ELF-1 (cell line): ENCODE results near the gene EIF1B.

ENCODE experiments used
- DNase-seq: peaks from one replicate; pipeline ENCODE4 v3.0.0-alpha.2; 2016; ENCODE audit warnings: low read depth, low spot score

Gene EIF1B

DNA sequence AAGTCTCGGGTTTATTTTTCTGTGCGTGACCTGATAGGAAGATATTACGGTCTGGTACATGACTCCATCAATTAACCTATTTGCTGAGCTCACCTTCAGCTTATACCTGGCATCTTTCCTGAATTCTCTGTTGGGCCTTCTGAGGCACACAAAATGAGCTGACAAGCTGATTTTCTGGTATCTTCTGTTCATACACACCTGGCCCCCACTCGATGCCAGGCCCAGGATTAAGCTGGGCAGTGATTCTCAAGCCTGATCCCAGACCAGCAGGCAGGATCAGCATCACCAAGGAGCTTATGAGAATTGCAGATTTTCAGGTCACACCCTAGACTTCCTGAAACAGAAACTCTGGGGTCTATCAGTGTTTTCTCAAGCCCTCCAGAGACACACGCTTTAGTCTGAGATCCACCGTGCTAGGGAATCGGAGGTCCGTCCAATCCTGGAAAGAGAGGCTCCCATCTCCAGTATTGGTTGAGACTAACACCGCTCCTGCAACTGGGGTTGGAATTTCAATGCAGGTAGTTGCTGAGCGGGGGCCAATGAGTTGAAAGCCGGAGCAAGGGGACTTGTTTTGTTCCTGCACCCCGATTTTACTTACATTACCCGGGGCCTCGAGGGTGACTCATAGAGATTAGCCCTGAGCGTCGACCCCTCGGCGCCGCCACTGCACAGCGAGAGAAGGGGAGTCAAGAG, 636 bp upstream of the EIF1B start:
- no peak for DNase-seq

DNA sequence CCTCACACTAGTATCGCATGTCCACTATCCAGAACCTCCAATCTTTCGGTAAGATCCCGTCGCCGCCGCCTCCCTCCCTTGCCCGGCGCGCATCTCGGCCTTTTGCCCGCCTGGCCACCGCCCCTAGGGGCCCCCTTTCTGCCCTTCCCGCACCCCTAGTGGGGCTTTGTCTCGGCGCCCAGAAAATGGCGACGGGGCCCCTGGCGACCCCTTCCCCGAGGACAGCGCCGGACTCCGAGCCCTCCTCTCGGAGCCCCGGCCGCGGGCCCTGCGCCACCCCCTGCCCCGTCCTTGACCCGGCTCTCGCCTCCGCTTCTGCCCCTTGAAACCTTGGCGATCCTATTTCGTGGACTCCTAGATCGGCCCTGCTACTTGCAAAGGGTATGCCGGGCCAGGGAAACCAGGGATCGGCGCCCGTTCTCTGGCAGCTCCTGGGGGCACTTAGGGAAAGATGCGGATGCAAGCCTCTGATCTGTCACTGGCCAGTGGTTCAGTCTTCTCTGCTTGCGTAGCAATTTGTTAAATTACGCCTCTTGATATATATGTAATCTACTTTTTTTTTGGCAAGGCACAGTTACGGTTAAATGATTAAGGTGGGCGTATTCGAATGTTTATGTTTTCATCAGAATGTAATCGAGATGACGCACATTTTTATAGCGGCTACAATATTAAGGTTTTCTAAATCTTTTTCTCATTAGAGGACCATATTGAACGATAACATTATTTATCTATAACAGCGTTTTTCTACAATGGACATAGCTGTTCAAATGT, 603 bp downstream of the EIF1B start:
- DNase-seq = no peak

DNA sequence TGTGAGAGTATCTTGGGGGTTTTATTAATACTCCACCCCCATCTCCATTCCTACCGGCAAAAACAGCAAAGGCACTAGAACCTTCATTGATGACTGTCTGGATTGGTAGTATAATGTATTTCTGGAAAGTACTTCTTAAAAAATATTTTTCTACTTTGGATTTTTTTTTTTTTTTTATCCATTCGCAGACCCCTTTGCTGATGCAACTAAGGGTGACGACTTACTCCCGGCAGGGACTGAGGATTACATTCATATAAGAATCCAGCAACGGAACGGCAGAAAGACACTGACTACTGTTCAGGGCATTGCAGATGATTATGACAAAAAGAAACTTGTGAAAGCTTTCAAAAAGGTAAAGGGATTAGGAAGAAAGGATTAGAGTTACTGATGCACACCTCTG, 1.2 kb downstream of the EIF1B start:
- no peak for DNase-seq

DNA sequence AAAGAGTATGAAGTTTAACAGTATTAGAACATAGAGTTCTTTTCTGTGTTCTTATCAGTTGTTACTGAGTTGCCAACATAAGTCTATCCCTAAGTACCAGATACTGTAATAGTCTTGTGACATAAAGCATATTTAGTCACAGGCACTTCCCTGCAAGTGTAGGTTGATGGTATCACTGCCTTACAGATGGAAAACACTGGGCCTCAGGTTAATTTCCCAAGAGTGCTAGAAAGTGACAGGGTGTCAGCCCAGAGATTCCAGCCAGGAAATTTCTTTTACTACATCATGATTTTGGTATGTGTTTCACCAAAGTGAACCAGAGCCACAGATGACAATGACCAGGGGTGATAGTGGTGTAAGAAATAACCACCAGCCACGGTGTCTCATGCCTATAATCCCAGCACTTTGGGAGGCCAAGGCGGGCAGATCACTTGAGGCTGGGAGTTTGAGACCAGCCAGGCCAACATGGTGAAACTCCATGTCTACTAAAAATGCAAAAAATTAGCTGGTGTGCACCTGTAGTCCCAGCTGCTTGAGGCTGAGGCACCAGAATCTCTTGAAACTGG, 3.2 kb downstream of the EIF1B start:
- no peak for DNase-seq

DNA sequence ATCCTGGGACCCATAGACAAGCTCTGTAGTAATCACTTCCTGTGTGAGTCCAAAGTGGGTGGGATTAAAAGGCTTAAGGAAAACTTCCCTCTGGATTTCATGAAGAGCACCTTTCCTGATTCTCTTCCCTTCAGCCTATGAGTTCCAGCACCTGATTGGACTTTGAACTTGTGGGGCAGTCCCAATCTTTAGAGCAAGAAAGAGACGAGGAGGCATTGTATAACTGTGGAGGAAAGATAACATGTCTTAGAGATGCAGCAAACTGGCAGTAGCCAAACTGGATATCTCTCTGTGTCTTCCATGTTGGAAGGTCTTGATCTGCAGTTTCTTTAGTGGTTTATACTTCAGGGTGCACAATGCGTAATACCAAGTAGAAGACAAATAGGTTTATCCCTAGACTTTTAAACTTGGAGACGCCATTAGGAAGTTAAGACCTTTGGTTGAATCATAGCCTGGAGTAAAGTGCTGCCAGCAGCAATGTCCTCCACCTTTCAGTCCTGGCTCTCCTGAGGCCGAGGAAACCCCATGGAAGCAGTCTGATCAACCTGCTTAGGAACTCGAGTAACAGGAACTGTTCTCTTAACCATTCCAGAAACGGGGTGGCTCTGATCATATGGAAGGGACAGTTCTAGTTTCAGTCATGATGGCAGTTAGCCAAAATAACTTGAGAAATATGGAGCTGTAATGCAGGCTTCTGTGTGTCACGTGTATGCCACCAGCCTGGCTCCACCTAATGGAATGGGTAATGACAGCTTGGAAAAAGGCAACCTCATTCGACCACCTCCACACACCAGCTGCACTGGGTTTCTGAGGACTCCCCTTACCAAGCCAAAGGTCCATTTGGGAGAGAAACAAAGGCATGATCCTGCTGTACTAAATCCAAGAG, 4.7 kb downstream of the EIF1B start:
- DNase-seq = no peak

DNA sequence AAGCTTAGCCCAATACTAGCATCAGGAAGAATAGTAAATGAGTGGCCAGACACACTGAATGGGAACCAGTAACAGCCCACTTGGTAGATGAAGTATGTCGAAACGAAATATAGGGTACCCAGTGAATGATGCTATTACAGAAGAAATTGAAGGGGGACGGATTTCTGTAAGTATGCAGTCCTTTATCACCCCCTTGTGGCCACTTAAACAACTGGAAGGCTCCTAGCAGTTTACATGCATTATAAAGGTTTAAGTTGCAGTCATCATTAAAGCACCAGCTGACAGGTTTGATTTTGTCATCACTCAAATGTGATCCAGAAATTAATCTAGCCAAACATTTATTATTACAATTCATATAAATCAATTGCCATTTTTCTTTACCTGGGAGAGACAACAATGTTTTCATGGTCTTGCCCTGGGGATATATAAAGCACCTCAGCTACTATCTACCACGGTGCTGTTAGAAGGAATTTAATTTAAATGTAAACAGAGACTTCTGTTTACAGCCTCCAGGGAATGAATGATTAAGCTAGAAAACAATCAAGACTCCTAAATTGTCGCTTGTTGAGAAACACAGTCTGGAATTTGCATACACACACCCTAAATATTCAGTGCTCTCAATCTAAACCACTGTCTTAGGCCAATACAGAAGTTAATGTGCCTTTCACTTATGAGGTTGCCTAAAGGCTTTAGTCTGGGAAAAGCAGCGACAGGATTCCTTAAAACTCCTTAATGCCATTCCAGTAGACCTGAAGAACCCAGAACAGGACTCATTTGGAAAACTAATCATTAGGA, 7.8 kb downstream of the EIF1B start:
- peak; percentile 62 for DNase-seq

DNA sequence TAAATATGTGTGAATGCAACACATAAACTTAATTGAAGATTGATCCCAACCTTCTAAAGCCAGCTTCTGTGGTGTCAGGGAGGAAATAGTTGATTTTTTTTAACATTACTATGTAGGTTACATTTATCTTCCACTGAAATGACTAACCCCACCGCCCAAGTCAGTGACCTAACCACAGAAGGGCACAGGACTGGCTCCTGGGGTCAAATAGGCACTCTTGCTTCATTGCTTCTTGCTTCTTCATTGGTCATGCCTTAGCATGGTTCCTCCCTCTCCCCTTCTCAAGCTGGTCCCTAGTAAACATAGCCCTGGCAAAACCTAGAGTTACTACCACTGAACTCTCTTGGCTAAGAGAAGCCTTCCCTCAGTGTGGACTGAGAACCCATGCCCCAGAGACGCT, 12.3 kb downstream of the EIF1B start:
- no peak for DNase-seq

DNA sequence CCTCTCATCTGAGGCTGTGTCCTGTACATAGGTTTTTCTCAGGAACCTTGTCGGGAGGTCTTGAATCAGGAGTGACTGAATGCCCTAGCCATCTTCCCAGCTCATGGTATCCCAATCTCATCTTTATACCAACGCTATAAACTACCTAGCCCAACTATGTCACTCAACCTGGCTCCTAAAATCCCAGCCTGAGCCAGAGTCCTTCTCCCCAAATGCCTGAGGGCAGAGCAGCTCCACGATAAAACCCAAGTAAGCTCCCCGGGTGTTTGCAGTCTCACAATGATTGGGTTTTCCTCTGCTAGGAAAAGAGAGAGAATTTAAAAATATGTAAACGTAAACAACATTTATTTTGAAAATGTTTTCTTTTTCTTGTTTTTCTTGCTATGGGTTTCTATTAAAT, 14.4 kb downstream of the EIF1B start:
- peak; percentile 51 for DNase-seq

DNA sequence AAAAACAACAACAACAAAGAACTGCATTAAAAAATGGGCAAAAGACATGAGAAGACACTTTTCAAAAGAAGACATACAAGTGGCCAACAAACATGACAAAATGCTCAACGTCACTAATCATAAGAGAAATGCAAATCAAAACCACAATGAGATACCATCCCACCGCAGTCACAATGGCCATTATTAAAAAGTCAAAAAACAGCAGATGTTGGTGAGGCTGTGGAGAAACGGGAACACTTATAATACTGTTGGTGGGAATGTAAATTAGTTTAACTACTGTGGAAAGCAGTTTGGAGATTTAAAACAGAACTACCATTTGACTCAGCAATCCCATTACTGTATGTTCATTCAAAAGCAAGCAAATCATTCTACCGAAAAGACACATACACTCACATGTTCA, 15.1 kb downstream of the EIF1B start:
- DNase-seq = no peak

DNA sequence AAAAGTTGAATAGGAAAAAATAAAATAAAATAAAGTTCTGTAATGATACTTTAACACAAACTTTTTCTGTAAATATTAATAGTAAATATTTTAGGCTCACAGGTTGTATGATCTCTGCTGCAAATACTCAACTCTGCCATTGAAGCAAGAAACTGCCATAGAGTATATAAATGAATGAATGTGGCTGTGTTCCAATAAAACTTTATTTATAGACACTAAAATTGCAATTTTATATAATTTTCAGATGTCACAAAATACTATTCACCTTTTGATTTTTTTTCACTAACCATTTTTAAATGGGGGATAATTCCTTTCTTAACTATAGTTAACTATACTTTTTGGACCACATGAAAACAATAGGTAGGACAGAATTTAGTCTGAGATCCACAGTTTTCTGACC, 16.0 kb downstream of the EIF1B start:
- DNase-seq = no peak

DNA sequence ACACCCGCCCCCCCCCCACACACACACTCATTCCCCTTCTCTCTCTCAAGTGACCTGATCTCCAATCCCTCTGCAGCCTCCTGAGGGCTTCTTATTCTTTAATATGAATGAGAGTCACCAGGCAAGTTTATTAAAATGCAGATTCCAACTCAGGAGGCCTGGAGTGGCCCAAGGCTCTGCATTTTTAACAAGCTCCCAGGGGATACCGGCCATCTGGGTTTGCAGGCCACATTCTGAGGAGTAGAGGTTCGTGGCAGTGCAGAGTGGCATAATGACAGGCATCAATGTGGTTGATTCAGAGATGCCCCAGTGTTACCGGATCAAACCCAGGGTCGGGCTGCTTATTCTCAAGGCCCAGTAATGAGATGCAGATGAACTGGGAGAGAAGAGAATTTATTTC, 18.9 kb downstream of the EIF1B start:
- DNase-seq = peak; percentile 25

DNA sequence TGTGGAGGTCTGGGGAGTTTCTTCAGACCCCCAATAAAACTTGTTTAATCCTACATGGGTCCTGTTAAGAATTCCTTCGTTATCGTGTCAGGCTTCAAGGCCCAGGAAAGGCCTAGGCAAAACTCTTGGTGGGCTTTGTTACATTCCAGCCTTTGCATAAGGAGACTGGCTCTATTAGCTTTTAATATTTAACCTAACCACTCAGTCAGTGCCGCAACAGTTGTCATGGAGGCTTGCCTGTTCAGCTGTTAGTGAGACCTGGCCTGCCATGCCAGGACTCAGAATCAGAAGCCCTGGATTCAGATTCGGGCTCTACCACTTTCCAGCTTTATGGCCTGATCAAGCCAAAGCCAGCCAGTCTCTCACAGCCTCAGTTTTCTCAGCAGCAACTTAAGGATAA, 19.6 kb downstream of the EIF1B start:
- DNase-seq = peak; percentile 49

DNA sequence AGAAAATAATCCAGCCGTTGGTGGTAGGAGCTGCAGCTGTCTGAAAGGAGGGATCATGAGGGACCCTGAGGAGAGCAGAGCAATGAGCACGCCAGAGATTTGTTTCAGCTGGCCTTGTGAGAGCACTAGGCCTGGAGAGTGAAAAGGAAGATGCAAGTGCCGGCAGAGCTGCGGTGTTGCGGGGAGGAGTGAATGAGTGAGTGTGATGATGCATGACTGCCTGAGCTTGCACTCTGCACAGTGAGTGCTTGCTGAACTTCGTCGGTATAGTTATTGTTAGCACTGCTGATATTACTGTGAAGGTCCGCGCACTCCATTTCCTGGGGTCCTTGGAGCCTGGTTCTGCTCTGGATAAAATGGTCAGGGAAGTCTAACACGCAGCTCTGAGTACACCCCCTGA, 23.2 kb downstream of the EIF1B start:
- no peak for DNase-seq

DNA sequence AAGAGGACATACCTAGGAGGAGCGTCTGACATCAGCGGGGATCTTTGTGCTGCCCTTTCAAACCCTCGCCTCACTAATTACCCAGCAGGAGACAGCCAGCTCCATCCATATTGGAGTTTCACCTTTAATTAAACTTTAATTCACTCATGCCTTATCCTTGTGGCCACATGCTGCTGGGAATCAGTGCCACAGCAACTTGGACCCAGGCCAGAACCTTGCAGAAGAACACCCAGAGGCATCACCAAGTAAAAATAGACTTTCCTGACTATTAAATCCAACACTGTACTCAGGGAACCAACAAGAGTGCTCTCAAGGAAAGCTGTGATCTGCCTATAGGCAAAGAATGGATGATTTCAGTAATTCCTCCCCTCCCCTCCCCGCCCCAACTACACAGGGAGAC, 23.9 kb downstream of the EIF1B start:
- no peak for DNase-seq

DNA sequence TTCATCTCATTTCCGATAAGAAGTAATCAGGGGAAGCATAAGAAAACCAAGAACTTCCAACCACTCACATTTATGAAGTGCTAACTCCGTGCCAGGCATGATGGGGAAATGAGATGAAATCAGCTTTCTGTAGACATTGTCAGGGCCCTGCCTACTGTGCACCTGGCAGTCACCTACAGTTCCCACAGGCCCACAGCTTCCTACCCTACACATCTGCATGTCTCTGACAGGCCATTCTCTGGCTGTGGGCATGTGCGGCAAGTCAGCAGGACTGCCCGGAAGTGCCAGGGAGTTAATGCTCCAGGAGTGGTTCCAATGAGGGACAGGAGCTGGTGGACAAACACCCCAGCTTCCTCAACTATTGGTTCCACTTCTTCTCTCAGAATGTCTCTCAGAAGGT, 24.3 kb downstream of the EIF1B start:
- DNase-seq = no peak

DNA sequence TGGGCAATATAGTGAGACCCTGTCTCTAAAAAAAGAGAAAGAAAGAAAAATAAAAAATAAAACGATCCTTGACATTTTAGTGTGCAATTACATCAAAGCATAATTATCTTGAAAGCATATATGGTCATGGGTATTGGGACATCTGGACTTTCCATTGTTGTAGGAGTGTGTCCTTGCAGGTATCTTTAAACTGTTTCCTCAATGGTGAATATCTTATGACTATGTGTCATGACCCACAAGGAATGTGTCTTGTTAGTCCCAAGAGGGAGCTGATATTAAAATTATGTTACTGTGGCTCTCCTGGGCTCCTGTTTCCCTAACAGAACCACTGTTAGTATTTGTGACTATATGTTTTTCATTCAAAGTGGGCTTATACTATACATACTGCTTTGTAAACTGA, 26.6 kb downstream of the EIF1B start:
- no peak for DNase-seq

DNA sequence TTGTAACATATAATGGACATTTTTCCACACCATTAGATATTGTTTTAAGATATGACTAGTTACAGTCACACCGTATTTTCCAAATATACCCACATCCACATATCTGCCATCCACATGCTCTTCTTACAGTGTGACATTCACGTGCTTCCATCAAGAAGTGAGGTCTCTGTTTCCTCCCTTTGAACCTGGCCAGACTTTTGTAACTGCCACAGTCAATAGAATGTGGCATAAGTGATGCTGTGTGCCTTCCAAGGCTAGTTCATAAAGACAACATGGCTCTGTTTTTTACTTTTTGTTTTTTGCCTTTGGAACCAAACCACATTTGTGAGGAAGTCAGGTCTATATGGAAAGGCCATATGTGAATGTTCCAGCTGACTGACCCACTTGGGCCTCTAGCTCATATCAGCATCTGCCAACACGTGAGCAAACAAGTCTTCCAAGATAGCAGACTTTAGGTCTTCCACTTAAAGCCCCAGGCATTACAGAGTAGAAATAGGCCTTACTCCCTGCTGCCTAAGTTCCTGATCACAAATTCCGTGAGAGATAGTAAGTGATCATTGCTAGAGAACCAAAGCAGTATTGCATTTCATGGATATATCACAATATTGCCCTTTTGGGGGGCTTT, 27.1 kb downstream of the EIF1B start:
- DNase-seq = no peak

DNA sequence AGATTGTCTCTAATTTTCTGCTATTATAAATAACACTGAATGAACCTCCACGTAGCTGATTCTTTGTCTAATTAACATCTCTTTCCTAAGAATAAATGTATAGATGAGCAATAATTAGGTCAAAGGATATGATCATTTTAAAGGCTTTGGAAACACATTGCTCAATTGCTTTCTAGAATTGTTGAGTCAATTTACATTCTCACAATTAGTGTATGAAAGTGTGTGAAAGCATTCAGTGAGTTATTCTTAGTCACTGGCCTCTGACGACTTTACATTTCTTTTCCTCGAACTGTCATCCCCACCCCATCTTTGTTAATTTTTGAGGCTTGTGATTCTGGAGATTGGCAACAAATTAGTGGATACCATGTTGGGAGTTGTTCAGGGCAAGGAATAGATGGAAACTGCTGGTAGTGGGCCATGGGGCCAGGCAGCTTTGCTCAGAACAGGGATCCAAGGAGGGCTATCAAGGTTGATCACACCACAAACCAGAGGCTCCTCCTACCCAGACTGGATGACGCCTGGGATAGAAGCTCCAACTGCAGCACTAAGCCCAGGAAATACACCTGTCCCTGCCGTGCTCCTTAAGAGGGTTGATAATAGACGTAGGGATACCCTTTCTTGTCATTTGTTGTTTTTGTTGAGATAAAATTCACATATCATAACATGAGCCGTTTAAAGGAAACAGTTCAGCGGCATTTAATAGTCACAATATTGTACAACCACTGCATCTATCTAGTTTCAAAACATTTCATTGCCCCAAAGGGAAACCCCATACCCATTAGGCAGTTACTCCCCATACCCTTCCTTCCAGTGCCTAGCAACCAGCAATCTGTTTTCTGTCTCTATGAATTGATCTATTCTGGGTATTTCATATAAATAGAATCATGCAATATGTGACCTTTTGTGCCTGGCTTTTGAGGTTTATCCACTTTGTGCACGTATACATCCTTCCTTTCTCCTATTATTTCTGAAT, 27.9 kb downstream of the EIF1B start:
- DNase-seq = no peak

DNA sequence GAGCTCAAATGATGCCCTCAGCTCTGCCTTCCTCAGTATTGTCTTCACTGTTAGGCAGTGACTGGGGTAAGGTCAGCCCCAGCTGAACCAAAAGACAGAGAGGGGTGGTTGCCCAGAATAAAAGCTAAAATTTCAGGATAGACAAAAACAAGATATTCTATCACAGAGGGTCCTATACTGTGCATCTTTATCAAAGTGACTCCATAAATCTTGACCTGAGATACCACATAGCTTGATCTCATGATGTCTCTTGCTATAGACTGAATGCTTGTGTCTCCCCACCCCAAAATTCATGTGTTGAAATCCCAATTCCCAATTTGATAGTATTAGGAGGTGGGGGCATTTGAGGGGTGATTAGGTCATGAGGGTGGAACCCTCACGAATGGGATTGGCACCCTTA, 30.4 kb downstream of the EIF1B start:
- DNase-seq = no peak
